Heart left ventricle (tissue), 16 donors: ENCODE data around the gene SFXN2. TPM values are rescaled to one million over a fixed set of nuclear protein-coding genes. Genes with fewer than 3 reads are reported as not detected.
A peak's percentile ranks its signal among the peaks of the same experiment; 100 is the strongest.

Source experiments
- ATAC-seq, 4 donors: fragments of 200-7000 bp; cut with Tn5 transposase; one replicate each; pipeline ENCODE4 v1.9.1; 2020 to 2022; ENCODE audit warnings: moderate library complexity in 4 of 4, mild to moderate bottlenecking in 3 of 4, moderate number of reproducible peaks in 1 of 4
- DNase-seq, 5 donors: peaks; one replicate each; pipeline ENCODE4 v3.0.0-alpha.2; 2020
- H3K27ac ChIP-seq, 12 donors: fragments of 200-600 bp; sonication (generic) in 4 of 12; one replicate each; pipeline versions ENCODE4 v1.5.0 to v1.8.0; 2016 to 2022; ENCODE audit warnings: mild to moderate bottlenecking in 2 of 12
- H3K27me3 ChIP-seq, 9 donors: fragments of 200-600 bp; sonication (generic) in 2 of 9; one replicate each; pipeline versions ENCODE4 v1.5.1 to v1.8.0; 2016 to 2022; ENCODE audit warnings: mild to moderate bottlenecking in 3 of 9
- H3K36me3 ChIP-seq, 9 donors: fragments of 200-600 bp; sonication (generic) in 2 of 9; one replicate each; pipeline versions ENCODE4 v1.5.0 to v1.8.0; 2018 to 2022; ENCODE audit warnings: mild to moderate bottlenecking in 2 of 9
- H3K4me1 ChIP-seq, 12 donors: fragments of 200-600 bp; sonication (generic) in 4 of 12; one replicate each; pipeline versions ENCODE4 v1.5.0 to v1.8.0; 2016 to 2022; ENCODE audit warnings: mild to moderate bottlenecking in 3 of 12
- H3K4me3 ChIP-seq, 12 donors: fragments of 200-600 bp; sonication (generic) in 4 of 12; one replicate each; pipeline versions ENCODE4 v1.5.0 to v1.8.0; 2017 to 2022; ENCODE audit warnings: mild to moderate bottlenecking in 9 of 12, moderate library complexity in 4 of 12
- H3K9me3 ChIP-seq, 12 donors: fragments of 200-600 bp; sonication (generic) in 4 of 12; one replicate each; pipeline versions ENCODE4 v1.5.0 to v1.8.0; 2016 to 2022; ENCODE audit warnings: mild to moderate bottlenecking in 1 of 12
- POLR2A ChIP-seq, 2 donors: fragments of 450-650 bp; IDR thresholded peaks; one replicate each; pipeline ENCODE4 v1.6.1; 2017; ENCODE audit warnings: antibody characterized with exemption in 2 of 2, mild to moderate bottlenecking in 2 of 2, moderate library complexity in 2 of 2
- WGBS, 4 donors: extraction: QIAGEN DNeasy Blood & Tissue Kit in 2 of 4; methylation state at CpG; one replicate each; pipeline versions ENCODE4 v1.1.5 to v1.1.7; 2013 to 2018; 5-methylcytosine and 5-hydroxymethylcytosine counted together
- intact Hi-C, 10 donors: fragments of 100-400 bp; cut with DNase I; formaldehyde crosslinking; loops; one replicate each; pipeline versions ENCODE4 v1.11.1 to v1.14.2; 2022
- polyA plus RNA-seq, 2 donors: library from polyadenylated mRNA; stranded (reverse); fragments of 200-250 nt; gene quantifications; one replicate each; pipeline ENCODE4 v1.2.3, GENCODE V29; 2013
- total RNA-seq, 9 donors: library from RNA; depleted of rRNA in 2 of 9; stranded (reverse); fragments of >200 nt in 2 of 9; fragmentation: NEBNext Ultra II Directional in 3 of 9; extraction: Animal tissue kit (Norgen Biotek cat#: 25700) in 3 of 9; gene quantifications; one replicate each; pipeline versions ENCODE4 v1.1.0 to v1.2.4, GENCODE V29; 2016 to 2023
- TF ChIP-seq, protein P1 (sequence below), 12 donors: fragments of 200-600 bp; sonication (generic) in 4 of 12; IDR thresholded peaks; one replicate each; pipeline versions ENCODE4 v1.5.0 to v1.8.0; 2018 to 2022; ENCODE audit warnings: antibody characterized with exemption in 12 of 12, mild to moderate bottlenecking in 5 of 12
- donor health status: ischemic (EF 13 %, LVEDD 7.1; RV severe dilation, severe dysfunction).
- donor health status: healthy with polysubstance abuse.
- donor health status: DM: no; HTN: yes; CAD: no.
- donor health status: DM: no; HTN: no; CAD: no.
- donor health status: ischemic (EF 25% LVEDD 6.9; RV normal size, moderate dysfunction).
- donor health status: ischemic (EF 25% LVEDD 5.7; RV mildly dilated, moderate dysfunction).
- donor health status: healthy.
- donor health status: DM: yes; HTN: yes; CAD: no.
- donor health status: ischemic (EF 35%, LVEDD 5.7; RV mildly dilated, moderate dysfunction).
- donor health status: nonischemic (EF 11% LVEDD 7.7; RV severe dilation, severe dysfunction).
- donor health status: DM: yes; HTN: yes; CAD: no.
- donor health status: PGD.
- donor health status: ischemic (EF 29% LVEDD 5.4; RV normal size, mild dysfunction).
- donor health status: nonischemic (EF 23%, LVEDD 6.1; RV moderate dilation, normal function).

Gene SFXN2
- total and polyA plus RNA-seq, 11 donors, result 0.50 to 7.2 (median 2.4) TPM

DNA sequence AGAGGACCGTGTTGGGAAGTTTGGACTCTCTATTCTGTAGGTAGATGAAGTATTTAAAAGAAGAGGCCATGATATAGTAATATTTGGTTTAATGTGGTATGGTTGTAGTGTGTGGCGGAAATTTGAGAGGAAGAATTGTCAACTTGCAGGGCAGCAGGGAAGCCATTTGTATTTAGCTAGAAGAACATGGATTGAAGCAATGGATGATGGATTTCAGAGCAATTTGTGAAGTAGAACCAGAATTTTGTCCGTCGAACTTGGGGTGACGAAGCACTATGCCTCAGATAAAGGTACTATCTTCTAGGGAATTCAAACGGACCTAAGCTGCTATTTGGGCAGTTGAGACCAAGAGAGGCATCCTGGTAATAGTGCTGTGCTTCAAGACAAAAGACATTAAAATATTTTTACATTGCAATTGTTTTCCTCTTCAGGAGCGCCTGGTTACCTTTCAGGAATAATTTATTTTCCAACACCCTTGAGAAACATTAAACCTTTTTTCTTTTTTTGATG, 28.7 kb downstream of the SFXN2 start:
- TF ChIP-seq POLR2A (IDR thresholded peaks at IDR 0.05), result no peak
- TF ChIP-seq, protein P1, sequence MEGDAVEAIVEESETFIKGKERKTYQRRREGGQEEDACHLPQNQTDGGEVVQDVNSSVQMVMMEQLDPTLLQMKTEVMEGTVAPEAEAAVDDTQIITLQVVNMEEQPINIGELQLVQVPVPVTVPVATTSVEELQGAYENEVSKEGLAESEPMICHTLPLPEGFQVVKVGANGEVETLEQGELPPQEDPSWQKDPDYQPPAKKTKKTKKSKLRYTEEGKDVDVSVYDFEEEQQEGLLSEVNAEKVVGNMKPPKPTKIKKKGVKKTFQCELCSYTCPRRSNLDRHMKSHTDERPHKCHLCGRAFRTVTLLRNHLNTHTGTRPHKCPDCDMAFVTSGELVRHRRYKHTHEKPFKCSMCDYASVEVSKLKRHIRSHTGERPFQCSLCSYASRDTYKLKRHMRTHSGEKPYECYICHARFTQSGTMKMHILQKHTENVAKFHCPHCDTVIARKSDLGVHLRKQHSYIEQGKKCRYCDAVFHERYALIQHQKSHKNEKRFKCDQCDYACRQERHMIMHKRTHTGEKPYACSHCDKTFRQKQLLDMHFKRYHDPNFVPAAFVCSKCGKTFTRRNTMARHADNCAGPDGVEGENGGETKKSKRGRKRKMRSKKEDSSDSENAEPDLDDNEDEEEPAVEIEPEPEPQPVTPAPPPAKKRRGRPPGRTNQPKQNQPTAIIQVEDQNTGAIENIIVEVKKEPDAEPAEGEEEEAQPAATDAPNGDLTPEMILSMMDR (IDR thresholded peaks at IDR 0.05), result no peak
- 27 to 31% (median 28%) methylated on average over 7 of the region's 7 CpGs for WGBS, 4 donors
- no peaks in the 10 kb centered on the region for H3K36me3 ChIP-seq
- no peaks in the 10 kb centered on the region for H3K27me3 ChIP-seq
- peak overlapping the region in 11 of 12 donors; percentile 13 to 100 (median 83) for H3K4me3 ChIP-seq
- H3K4me1 ChIP-seq, result peaks cover 0 to 46% (median 28%) of the 10 kb centered on the region in 12 donors
- no peaks in the 10 kb centered on the region for H3K9me3 ChIP-seq
- H3K27ac ChIP-seq, result peak overlapping the region in 6 of 12 donors; percentile 18 to 87 (median 54)
- ATAC-seq (no peak), DNase-seq (no peak)
- intact Hi-C loops, result loop anchor here in 7 of 10 donors (5.0 to 10.0 kb wide), 6 partner anchors 34 to 84 kb away; no protein-coding TSS in a partner anchor

DNA sequence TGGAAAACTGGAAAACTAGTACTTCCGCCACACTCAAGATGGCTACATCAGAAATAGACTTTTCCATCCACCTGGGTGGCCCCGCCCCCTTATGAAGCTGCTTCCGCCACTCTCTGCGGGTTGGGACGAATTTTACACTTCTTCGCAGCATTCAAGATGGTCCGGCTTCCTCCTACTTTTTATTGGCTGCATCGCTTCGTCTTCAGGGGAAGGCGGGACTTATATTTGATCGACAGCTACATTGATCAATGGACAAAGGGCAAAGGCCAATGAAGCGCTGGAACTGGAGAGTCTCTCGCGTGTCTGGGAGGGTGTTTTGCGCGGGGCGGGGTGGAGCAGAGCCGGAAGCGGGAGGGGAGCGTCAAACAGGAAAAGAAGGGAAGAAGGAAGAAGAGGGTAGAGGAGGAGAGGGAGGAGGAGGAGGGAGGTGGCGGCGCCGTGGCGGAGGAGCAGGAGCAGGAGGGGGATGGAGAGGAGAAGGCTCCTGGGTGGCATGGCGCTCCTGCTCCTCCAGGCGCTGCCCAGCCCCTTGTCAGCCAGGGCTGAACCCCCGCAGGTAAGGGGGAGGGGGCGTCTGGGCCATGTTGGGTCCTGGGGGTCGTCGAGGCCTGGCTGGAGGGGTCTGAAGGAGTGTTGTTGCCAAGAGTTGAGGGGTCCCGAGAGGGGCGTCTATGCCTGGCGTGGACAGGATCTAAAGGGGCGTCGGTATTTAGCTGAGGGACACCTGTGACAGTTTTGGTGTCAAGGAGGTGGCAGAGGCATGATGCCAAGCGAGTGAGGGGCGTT, 29.3 kb downstream of the SFXN2 start, which contains the start of gene WBP1L:
TSS of gene WBP1L (plus strand) at position 361 of the 786 bp plus-strand sequence. CDS start at position 467, 106 bp downstream.
- WGBS, 4 donors, result 0 to 1% (median 1%) methylated on average over 37 of the region's 37 CpGs
- H3K4me3 ChIP-seq, result peak within 1 kb of the TSS; percentile 70 to 100 (median 96)
- peak; percentile 13 to 84 for TF ChIP-seq POLR2A (IDR thresholded peaks at IDR 0.05)
- TF ChIP-seq, protein P1 (IDR thresholded peaks at IDR 0.05), result no peak
- H3K27me3 ChIP-seq, result no peaks in the 10 kb centered on the region
- no peaks in the 10 kb centered on the region for H3K9me3 ChIP-seq
- peak within 1 kb of the TSS; percentile 70 to 95 (median 91) for H3K27ac ChIP-seq
- ATAC-seq (peak; percentile 98 to 99 (median 98)), DNase-seq (peak; percentile 95 to 97 (median 97))
- H3K36me3 ChIP-seq, result no peaks in the 10 kb centered on the region
- H3K4me1 ChIP-seq, result peaks cover 0 to 42% (median 25%) of the 10 kb centered on the region in 12 donors
- intact Hi-C loops, result loop anchor here in 7 of 10 donors (5.0 to 10.0 kb wide), 6 partner anchors 34 to 84 kb away; no protein-coding TSS in a partner anchor

DNA sequence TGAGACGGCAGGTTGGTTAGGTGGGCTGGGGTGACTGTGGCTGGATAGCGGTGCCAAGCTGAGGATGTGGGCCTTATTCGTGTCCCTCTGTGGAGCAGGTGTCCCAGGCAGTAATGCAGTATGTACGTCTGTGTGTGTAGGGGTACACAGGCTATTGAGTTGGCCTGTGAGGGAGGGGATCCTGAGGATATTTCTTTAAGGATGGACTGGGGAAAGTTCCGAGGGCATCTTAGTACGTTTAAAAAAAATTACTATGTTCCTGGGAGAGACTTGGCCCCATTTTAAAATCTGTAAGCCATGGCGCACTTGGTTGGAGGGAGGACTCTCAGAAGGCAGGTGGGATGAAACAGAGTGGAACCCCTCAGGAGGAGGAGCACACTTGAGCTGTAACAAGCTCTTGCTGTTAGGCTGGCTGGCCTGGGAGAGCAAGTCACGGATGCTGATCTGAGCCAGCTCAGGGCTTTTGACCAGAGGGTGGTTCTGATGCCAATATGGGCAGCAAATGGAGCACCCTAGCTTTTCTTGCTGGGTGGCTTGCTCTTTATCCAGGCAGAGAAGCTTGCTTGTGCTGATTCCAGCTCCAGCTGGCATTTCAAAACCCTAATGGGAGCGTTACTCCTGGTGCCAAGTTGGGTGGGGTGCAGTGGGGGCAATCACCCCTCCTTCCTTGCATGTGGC, 30.1 kb downstream of the SFXN2 start:
- Histone ChIP-seq H3K4me1 (peaks cover 0 to 38% (median 21%) of the 10 kb centered on the region in 12 donors), H3K27ac (peak overlapping the region; percentile 70 to 95 (median 91)), H3K9me3 (no peaks in the 10 kb centered on the region), H3K36me3 (no peaks in the 10 kb centered on the region), H3K4me3 (peak overlapping the region; percentile 70 to 100 (median 96)), H3K27me3 (no peaks in the 10 kb centered on the region)
- TF ChIP-seq, protein P1 (IDR thresholded peaks at IDR 0.05), result no peak
- TF ChIP-seq POLR2A (IDR thresholded peaks at IDR 0.05), result no peak
- intact Hi-C loops, result loop anchor here in 9 of 10 donors (5.0 to 10.0 kb wide), 7 partner anchors 33 to 83 kb away; no protein-coding TSS in a partner anchor
- ATAC-seq (peak in 3 of 4 donors; percentile 7 to 27 (median 15)), DNase-seq (peak in 1 of 5 donors; percentile 42)
- 10 to 16% (median 12%) methylated on average over 9 of the region's 9 CpGs for WGBS, 4 donors
